ENCODE results near the gene MSL2.
"Not testable (repeated sequence)": the region's sequence is repeated elsewhere in the genome, so short reads cannot be mapped to it uniquely, and the experiment has no call there.

MSL2 gene

GRCh38 chr3:136141891-136142290 lies 54.2 kb downstream of the MSL2 start:
- ChIA-PET POLR2A (no interaction called here), CTCF (no interaction called here)
- no peak for DNase-seq (ENCODE audit: extremely low spot score)
- TF ChIP-seq FOXM1 (IDR thresholded peaks at IDR 0.05; ENCODE audit: borderline replicate concordance) = no peak
- no peak for TF ChIP-seq FOXK2 (IDR thresholded peaks at IDR 0.05)
- no peak for TF ChIP-seq ELF4 (IDR thresholded peaks at IDR 0.05)
- TF ChIP-seq HDGF (IDR thresholded peaks at IDR 0.05; ENCODE audit: borderline replicate concordance) = no peak
- no peak for TF ChIP-seq SP1 (IDR thresholded peaks at IDR 0.05)
- no peak for TF ChIP-seq TARDBP (IDR thresholded peaks at IDR 0.05)
- TF ChIP-seq CTBP1 (IDR thresholded peaks at IDR 0.05; ENCODE audit: borderline replicate concordance) = no peak
- no peak for TF ChIP-seq PKNOX1 (IDR thresholded peaks at IDR 0.05)
- TF ChIP-seq ARNT (IDR thresholded peaks at IDR 0.05) = no peak
- no peak for TF ChIP-seq L3MBTL2 (conservative IDR thresholded peaks at IDR 0.05)
- no peak for TF ChIP-seq NFRKB (IDR thresholded peaks at IDR 0.05)
- no peak for TF ChIP-seq ZNF384 (IDR thresholded peaks at IDR 0.05)
- TF ChIP-seq LEF1 (IDR thresholded peaks at IDR 0.05; ENCODE audit: borderline replicate concordance) = no peak
- TF ChIP-seq BHLHE40 (IDR thresholded peaks at IDR 0.05; ENCODE audit: borderline replicate concordance) = no peak
- TF ChIP-seq SUZ12 (IDR thresholded peaks at IDR 0.05) = no peak
- TF ChIP-seq FOXA1 (IDR thresholded peaks at IDR 0.05) = no peak

GRCh38 chr3:136141291-136141785 lies 54.8 kb downstream of the MSL2 start:
- ChIA-PET CTCF (no interaction called here), POLR2A (no interaction called here)
- TF ChIP-seq FOXK2 (IDR thresholded peaks at IDR 0.05) (no peak), ARNT (IDR thresholded peaks at IDR 0.05) (no peak)
- no peak for DNase-seq (ENCODE audit: extremely low spot score)

GRCh38 chr3:136136454-136136853 lies 59.7 kb downstream of the MSL2 start:
- CTCF ChIA-PET = interaction anchor here (0.5 kb wide), 1 partner anchor 41 kb away, joined by 3 read pairs; no protein-coding TSS in a partner anchor
- TF ChIP-seq ARNT (IDR thresholded peaks at IDR 0.05) (no peak), BHLHE40 (IDR thresholded peaks at IDR 0.05; ENCODE audit: borderline replicate concordance) (no peak), ZNF384 (IDR thresholded peaks at IDR 0.05) (no peak), HDGF (IDR thresholded peaks at IDR 0.05; ENCODE audit: borderline replicate concordance) (no peak), CTBP1 (IDR thresholded peaks at IDR 0.05; ENCODE audit: borderline replicate concordance) (no peak)
- POLR2A ChIA-PET = interaction anchor here (1.2 kb wide), 1 partner anchor 60 kb away, joined by 4 read pairs; the partner anchor contains the start of gene MSL2
- no peak for DNase-seq (ENCODE audit: extremely low spot score)

- ChIA-PET CTCF (no interaction called here), POLR2A (no interaction called here)
- no peak for DNase-seq (ENCODE audit: extremely low spot score)
- TF ChIP-seq TARDBP (IDR thresholded peaks at IDR 0.05) (no peak), FOXK2 (IDR thresholded peaks at IDR 0.05) (no peak), SP1 (IDR thresholded peaks at IDR 0.05) (no peak), ZNF384 (IDR thresholded peaks at IDR 0.05) (no peak), PKNOX1 (IDR thresholded peaks at IDR 0.05) (no peak), FOXA1 (IDR thresholded peaks at IDR 0.05) (no peak), BHLHE40 (IDR thresholded peaks at IDR 0.05; ENCODE audit: borderline replicate concordance) (no peak), ARNT (IDR thresholded peaks at IDR 0.05) (no peak), FOXM1 (IDR thresholded peaks at IDR 0.05; ENCODE audit: borderline replicate concordance) (no peak)
Measured at GRCh38 chr3:136135039-136135802, 60.9 kb downstream of the MSL2 start.

- TF ChIP-seq PKNOX1 (IDR thresholded peaks at IDR 0.05) = no peak
- TF ChIP-seq BHLHE40 (IDR thresholded peaks at IDR 0.05; ENCODE audit: borderline replicate concordance) = no peak
- no peak for TF ChIP-seq ARNT (IDR thresholded peaks at IDR 0.05)
- no peak for TF ChIP-seq SUZ12 (IDR thresholded peaks at IDR 0.05)
- TF ChIP-seq HDGF (IDR thresholded peaks at IDR 0.05; ENCODE audit: borderline replicate concordance) = no peak
- TF ChIP-seq NFRKB (IDR thresholded peaks at IDR 0.05) = no peak
- no peak for TF ChIP-seq ZNF384 (IDR thresholded peaks at IDR 0.05)
- POLR2A ChIA-PET = interaction anchor here (0.8 kb wide), 1 partner anchor 63 kb away, joined by 3 read pairs; no protein-coding TSS in a partner anchor
- CTCF ChIA-PET = no interaction called here
- DNase-seq (ENCODE audit: extremely low spot score) = no peak
Measured at GRCh38 chr3:136134091-136134490, 62.0 kb downstream of the MSL2 start.

GRCh38 chr3:136131647-136132046 lies 64.5 kb downstream of the MSL2 start:
- CTCF ChIA-PET; DNase-seq (ENCODE audit: extremely low spot score); POLR2A ChIA-PET: not testable (repeated sequence)

- POLR2A ChIA-PET = no interaction called here
- CTCF ChIA-PET = no interaction called here
- TF ChIP-seq BHLHE40 (IDR thresholded peaks at IDR 0.05; ENCODE audit: borderline replicate concordance) (no peak), FOXA1 (IDR thresholded peaks at IDR 0.05) (no peak), SUZ12 (IDR thresholded peaks at IDR 0.05) (no peak), ELF4 (IDR thresholded peaks at IDR 0.05) (no peak), L3MBTL2 (conservative IDR thresholded peaks at IDR 0.05) (no peak), FOXK2 (IDR thresholded peaks at IDR 0.05) (no peak), FOXM1 (IDR thresholded peaks at IDR 0.05; ENCODE audit: borderline replicate concordance) (no peak), PKNOX1 (IDR thresholded peaks at IDR 0.05) (no peak), CTBP1 (IDR thresholded peaks at IDR 0.05; ENCODE audit: borderline replicate concordance) (no peak), TARDBP (IDR thresholded peaks at IDR 0.05) (no peak), SP1 (IDR thresholded peaks at IDR 0.05) (no peak), HDGF (IDR thresholded peaks at IDR 0.05; ENCODE audit: borderline replicate concordance) (no peak), ZNF384 (IDR thresholded peaks at IDR 0.05) (no peak), ARNT (IDR thresholded peaks at IDR 0.05) (no peak), NFRKB (IDR thresholded peaks at IDR 0.05) (no peak), LEF1 (IDR thresholded peaks at IDR 0.05; ENCODE audit: borderline replicate concordance) (no peak)
- DNase-seq (ENCODE audit: extremely low spot score) = no peak
Measured at GRCh38 chr3:136122006-136122405, 74.1 kb downstream of the MSL2 start.
